ENCODE results near the gene TMCC2.

Gene TMCC2

GRCh38 chr1:205216588-205216987 is 11.2 kb upstream of the TMCC2 start:
- H3K36me3 ChIP-seq (ENCODE audit: control insufficient read depth in 1 of 2, insufficient read depth in 2 of 2, low read length in 2 of 2): no peaks in the 10 kb centered on the region
- H3K4me1 ChIP-seq (ENCODE audit: control insufficient read depth in 1 of 2, insufficient read depth in 2 of 2, low read length in 2 of 2): no peaks in the 10 kb centered on the region
- H3K9me3 ChIP-seq (ENCODE audit: control insufficient read depth in 1 of 2, low read length in 2 of 2): no peaks in the 10 kb centered on the region
- no peak overlapping the region for H3K4me3 ChIP-seq (ENCODE audit: low read depth in 1 of 2, low read length in 2 of 2)
- no peak overlapping the region for H3K27ac ChIP-seq (ENCODE audit: low read length)
- H3K27me3 ChIP-seq (ENCODE audit: low read depth, low read length): no peaks in the 10 kb centered on the region

- H3K27ac ChIP-seq (ENCODE audit: low read length): no peak overlapping the region
- no peaks in the 10 kb centered on the region for H3K36me3 ChIP-seq (ENCODE audit: control insufficient read depth in 1 of 2, insufficient read depth in 2 of 2, low read length in 2 of 2)
- H3K4me3 ChIP-seq (ENCODE audit: low read depth in 1 of 2, low read length in 2 of 2): no peak overlapping the region
- H3K9me3 ChIP-seq (ENCODE audit: control insufficient read depth in 1 of 2, low read length in 2 of 2): no peaks in the 10 kb centered on the region
- H3K27me3 ChIP-seq (ENCODE audit: low read depth, low read length): no peaks in the 10 kb centered on the region
- H3K4me1 ChIP-seq (ENCODE audit: control insufficient read depth in 1 of 2, insufficient read depth in 2 of 2, low read length in 2 of 2): no peaks in the 10 kb centered on the region
Measured at GRCh38 chr1:205217418-205217817, 10.3 kb upstream of the TMCC2 start.

- Histone ChIP-seq H3K9me3 (ENCODE audit: control insufficient read depth in 1 of 2, low read length in 2 of 2) (no peaks in the 10 kb centered on the region), H3K27me3 (ENCODE audit: low read depth, low read length) (no peaks in the 10 kb centered on the region), H3K27ac (ENCODE audit: low read length) (no peak overlapping the region), H3K36me3 (ENCODE audit: control insufficient read depth in 1 of 2, insufficient read depth in 2 of 2, low read length in 2 of 2) (no peaks in the 10 kb centered on the region), H3K4me1 (ENCODE audit: control insufficient read depth in 1 of 2, insufficient read depth in 2 of 2, low read length in 2 of 2) (no peaks in the 10 kb centered on the region), H3K4me3 (ENCODE audit: low read depth in 1 of 2, low read length in 2 of 2) (no peak overlapping the region)
Measured at GRCh38 chr1:205220421-205220820, 7.3 kb upstream of the TMCC2 start.

GRCh38 chr1:205224736-205225135 is 3.0 kb upstream of the TMCC2 start:
- no peak overlapping the region for H3K4me3 ChIP-seq (ENCODE audit: low read depth in 1 of 2, low read length in 2 of 2)
- no peaks in the 10 kb centered on the region for H3K9me3 ChIP-seq (ENCODE audit: control insufficient read depth in 1 of 2, low read length in 2 of 2)
- no peaks in the 10 kb centered on the region for H3K36me3 ChIP-seq (ENCODE audit: control insufficient read depth in 1 of 2, insufficient read depth in 2 of 2, low read length in 2 of 2)
- no peaks in the 10 kb centered on the region for H3K27me3 ChIP-seq (ENCODE audit: low read depth, low read length)
- H3K27ac ChIP-seq (ENCODE audit: low read length): no peak overlapping the region
- H3K4me1 ChIP-seq (ENCODE audit: control insufficient read depth in 1 of 2, insufficient read depth in 2 of 2, low read length in 2 of 2): peaks cover 2 to 20% of the 10 kb centered on the region in 2 donors

- H3K4me1 ChIP-seq (ENCODE audit: control insufficient read depth in 1 of 2, insufficient read depth in 2 of 2, low read length in 2 of 2): peaks cover 6 to 23% of the 10 kb centered on the region in 2 donors
- H3K27me3 ChIP-seq (ENCODE audit: low read depth, low read length): no peaks in the 10 kb centered on the region
- H3K9me3 ChIP-seq (ENCODE audit: control insufficient read depth in 1 of 2, low read length in 2 of 2): no peaks in the 10 kb centered on the region
- no peak overlapping the region for H3K27ac ChIP-seq (ENCODE audit: low read length)
- no peaks in the 10 kb centered on the region for H3K36me3 ChIP-seq (ENCODE audit: control insufficient read depth in 1 of 2, insufficient read depth in 2 of 2, low read length in 2 of 2)
- H3K4me3 ChIP-seq (ENCODE audit: low read depth in 1 of 2, low read length in 2 of 2): no peak overlapping the region
Measured at GRCh38 chr1:205225901-205226765, 1.6 kb upstream of the TMCC2 start.

GRCh38 chr1:205226868-205227583 is 720 bp upstream of the TMCC2 start:
- Histone ChIP-seq H3K9me3 (ENCODE audit: control insufficient read depth in 1 of 2, low read length in 2 of 2) (no peaks in the 10 kb centered on the region), H3K4me3 (ENCODE audit: low read depth in 1 of 2, low read length in 2 of 2) (peak overlapping the region; percentile 62 to 78), H3K27me3 (ENCODE audit: low read depth, low read length) (no peaks in the 10 kb centered on the region), H3K4me1 (ENCODE audit: control insufficient read depth in 1 of 2, insufficient read depth in 2 of 2, low read length in 2 of 2) (peaks cover 6 to 23% of the 10 kb centered on the region in 2 donors), H3K36me3 (ENCODE audit: control insufficient read depth in 1 of 2, insufficient read depth in 2 of 2, low read length in 2 of 2) (no peaks in the 10 kb centered on the region), H3K27ac (ENCODE audit: low read length) (no peak overlapping the region)

GRCh38 chr1:205228093-205228521 is 361 bp downstream of the TMCC2 start:
- H3K27ac ChIP-seq (ENCODE audit: low read length): no peak overlapping the region
- no peaks in the 10 kb centered on the region for H3K27me3 ChIP-seq (ENCODE audit: low read depth, low read length)
- H3K4me1 ChIP-seq (ENCODE audit: control insufficient read depth in 1 of 2, insufficient read depth in 2 of 2, low read length in 2 of 2): peaks cover 6 to 26% of the 10 kb centered on the region in 2 donors
- no peaks in the 10 kb centered on the region for H3K9me3 ChIP-seq (ENCODE audit: control insufficient read depth in 1 of 2, low read length in 2 of 2)
- peak overlapping the region; percentile 58 to 79 for H3K4me3 ChIP-seq (ENCODE audit: low read depth in 1 of 2, low read length in 2 of 2)
- H3K36me3 ChIP-seq (ENCODE audit: control insufficient read depth in 1 of 2, insufficient read depth in 2 of 2, low read length in 2 of 2): no peaks in the 10 kb centered on the region

- no peaks in the 10 kb centered on the region for H3K9me3 ChIP-seq (ENCODE audit: control insufficient read depth in 1 of 2, low read length in 2 of 2)
- peaks cover 6 to 26% of the 10 kb centered on the region in 2 donors for H3K4me1 ChIP-seq (ENCODE audit: control insufficient read depth in 1 of 2, insufficient read depth in 2 of 2, low read length in 2 of 2)
- no peaks in the 10 kb centered on the region for H3K36me3 ChIP-seq (ENCODE audit: control insufficient read depth in 1 of 2, insufficient read depth in 2 of 2, low read length in 2 of 2)
- peak overlapping the region; percentile 12 to 79 for H3K4me3 ChIP-seq (ENCODE audit: low read depth in 1 of 2, low read length in 2 of 2)
- H3K27ac ChIP-seq (ENCODE audit: low read length): no peak overlapping the region
- no peaks in the 10 kb centered on the region for H3K27me3 ChIP-seq (ENCODE audit: low read depth, low read length)
Measured at GRCh38 chr1:205229399-205229871, 1.7 kb downstream of the TMCC2 start.

- Histone ChIP-seq H3K4me3 (ENCODE audit: low read depth in 1 of 2, low read length in 2 of 2) (peak overlapping the region; percentile 12 to 42), H3K9me3 (ENCODE audit: control insufficient read depth in 1 of 2, low read length in 2 of 2) (no peaks in the 10 kb centered on the region)
Measured at GRCh38 chr1:205229916-205230700, 2.4 kb downstream of the TMCC2 start.

GRCh38 chr1:205230982-205231381 is 3.2 kb downstream of the TMCC2 start:
- Histone ChIP-seq H3K9me3 (ENCODE audit: control insufficient read depth in 1 of 2, low read length in 2 of 2) (no peaks in the 10 kb centered on the region), H3K27me3 (ENCODE audit: low read depth, low read length) (no peaks in the 10 kb centered on the region), H3K4me1 (ENCODE audit: control insufficient read depth in 1 of 2, insufficient read depth in 2 of 2, low read length in 2 of 2) (peaks cover 6 to 36% of the 10 kb centered on the region in 2 donors), H3K4me3 (ENCODE audit: low read depth in 1 of 2, low read length in 2 of 2) (no peak overlapping the region), H3K27ac (ENCODE audit: low read length) (no peak overlapping the region), H3K36me3 (ENCODE audit: control insufficient read depth in 1 of 2, insufficient read depth in 2 of 2, low read length in 2 of 2) (no peaks in the 10 kb centered on the region)

More at GRCh38 chr1:205229916-205230700, 2.4 kb downstream of the TMCC2 start:
- Histone ChIP-seq H3K36me3 (ENCODE audit: control insufficient read depth in 1 of 2, insufficient read depth in 2 of 2, low read length in 2 of 2) (no peaks in the 10 kb centered on the region), H3K27ac (ENCODE audit: low read length) (no peak overlapping the region), H3K27me3 (ENCODE audit: low read depth, low read length) (no peaks in the 10 kb centered on the region), H3K4me1 (ENCODE audit: control insufficient read depth in 1 of 2, insufficient read depth in 2 of 2, low read length in 2 of 2) (peaks cover 6 to 29% of the 10 kb centered on the region in 2 donors)
